Right atrium auricular region (tissue), 2 donors: ENCODE measurements around the gene KMT2C. TPM values are rescaled to one million over a fixed set of nuclear protein-coding genes. Genes with fewer than 3 reads are reported as not detected.
"Not testable (repeated sequence)": the region's sequence is repeated elsewhere in the genome, so short reads cannot be mapped to it uniquely, and the experiment has no call there.

Source experiments
- DNase-seq: peaks from one replicate; pipeline ENCODE4 v3.0.0-alpha.2; 2019; ENCODE audit warnings: low spot score
- H3K27ac ChIP-seq, 2 donors: fragments of 200-600 bp; sonication (generic); 1 replicate in 1 of 2; 2 replicates in 1 of 2; pipeline ENCODE4 v1.5.1; 2016 to 2019
- H3K27me3 ChIP-seq, 2 donors: fragments of 200-600 bp; sonication (generic); one replicate each; pipeline versions ENCODE4 v1.5.1 to v1.6.0; 2017 to 2019
- H3K36me3 ChIP-seq: fragments of 200-600 bp; sonication (generic); one replicate; pipeline ENCODE4 v1.5.1; 2016
- H3K4me1 ChIP-seq, 2 donors: fragments of 200-600 bp; sonication (generic); one replicate each; pipeline versions ENCODE4 v1.5.1 to v1.6.0; 2017 to 2019
- H3K4me3 ChIP-seq, 2 donors: fragments of 200-600 bp; sonication (generic); 1 replicate in 1 of 2; 2 replicates in 1 of 2; pipeline ENCODE4 v1.5.1; 2017 to 2019; ENCODE audit warnings: mild to moderate bottlenecking in 1 of 2, moderate library complexity in 1 of 2
- H3K9me3 ChIP-seq, 2 donors: fragments of 200-600 bp; sonication (generic); one replicate each; pipeline ENCODE4 v1.5.1; 2019
- total RNA-seq, 2 donors: library from RNA; depleted of rRNA; stranded (reverse); fragments of >200 nt; gene quantifications; one replicate each; pipeline ENCODE4 v1.1.0, GENCODE V29; 2016
- TF ChIP-seq, protein P1 (sequence below), 2 donors: fragments of 200-600 bp; sonication (generic); IDR thresholded peaks; one replicate each; pipeline ENCODE4 v1.5.1; 2019; ENCODE audit warnings: antibody characterized with exemption in 2 of 2

Gene KMT2C
- total RNA-seq, 2 donors from 2014 or later: 36.5 to 37.3 TPM

DNA sequence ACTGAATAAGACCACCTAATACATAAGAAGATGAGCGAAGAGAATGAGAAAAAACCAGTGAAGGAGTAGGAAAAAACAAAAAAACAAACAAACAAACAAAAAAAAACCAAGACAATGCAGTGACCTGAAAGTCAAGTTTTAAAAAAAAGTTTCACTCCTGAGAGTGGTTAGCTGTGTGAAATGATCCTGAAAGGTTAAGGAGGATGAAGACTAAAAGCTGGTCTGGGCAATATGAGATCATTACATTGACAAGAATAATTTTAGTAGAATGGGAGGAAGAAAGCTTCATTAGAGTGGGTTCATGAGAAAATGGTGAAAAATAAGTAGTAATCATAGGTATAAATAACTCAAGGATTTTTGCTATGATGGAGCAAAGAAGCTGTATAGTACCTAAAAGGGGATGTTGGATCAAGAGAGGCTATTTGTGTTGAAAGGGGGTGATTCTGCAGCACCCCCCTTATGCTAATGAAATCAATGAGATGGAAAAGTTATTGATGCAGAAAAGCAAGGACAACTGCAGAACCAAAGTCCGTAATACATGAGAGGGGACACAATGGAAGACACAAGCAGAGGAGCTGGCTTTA, 80.2 kb downstream of the KMT2C start:
- Histone ChIP-seq H3K36me3 (no peaks in the 10 kb centered on the region), H3K4me1 (no peaks in the 10 kb centered on the region), H3K9me3 (no peaks in the 10 kb centered on the region), H3K4me3 (no peak overlapping the region), H3K27ac (no peak overlapping the region), H3K27me3 (no peaks in the 10 kb centered on the region)
- TF ChIP-seq, protein P1, sequence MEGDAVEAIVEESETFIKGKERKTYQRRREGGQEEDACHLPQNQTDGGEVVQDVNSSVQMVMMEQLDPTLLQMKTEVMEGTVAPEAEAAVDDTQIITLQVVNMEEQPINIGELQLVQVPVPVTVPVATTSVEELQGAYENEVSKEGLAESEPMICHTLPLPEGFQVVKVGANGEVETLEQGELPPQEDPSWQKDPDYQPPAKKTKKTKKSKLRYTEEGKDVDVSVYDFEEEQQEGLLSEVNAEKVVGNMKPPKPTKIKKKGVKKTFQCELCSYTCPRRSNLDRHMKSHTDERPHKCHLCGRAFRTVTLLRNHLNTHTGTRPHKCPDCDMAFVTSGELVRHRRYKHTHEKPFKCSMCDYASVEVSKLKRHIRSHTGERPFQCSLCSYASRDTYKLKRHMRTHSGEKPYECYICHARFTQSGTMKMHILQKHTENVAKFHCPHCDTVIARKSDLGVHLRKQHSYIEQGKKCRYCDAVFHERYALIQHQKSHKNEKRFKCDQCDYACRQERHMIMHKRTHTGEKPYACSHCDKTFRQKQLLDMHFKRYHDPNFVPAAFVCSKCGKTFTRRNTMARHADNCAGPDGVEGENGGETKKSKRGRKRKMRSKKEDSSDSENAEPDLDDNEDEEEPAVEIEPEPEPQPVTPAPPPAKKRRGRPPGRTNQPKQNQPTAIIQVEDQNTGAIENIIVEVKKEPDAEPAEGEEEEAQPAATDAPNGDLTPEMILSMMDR (IDR thresholded peaks at IDR 0.05): no peak
- DNase-seq: no peak

DNA sequence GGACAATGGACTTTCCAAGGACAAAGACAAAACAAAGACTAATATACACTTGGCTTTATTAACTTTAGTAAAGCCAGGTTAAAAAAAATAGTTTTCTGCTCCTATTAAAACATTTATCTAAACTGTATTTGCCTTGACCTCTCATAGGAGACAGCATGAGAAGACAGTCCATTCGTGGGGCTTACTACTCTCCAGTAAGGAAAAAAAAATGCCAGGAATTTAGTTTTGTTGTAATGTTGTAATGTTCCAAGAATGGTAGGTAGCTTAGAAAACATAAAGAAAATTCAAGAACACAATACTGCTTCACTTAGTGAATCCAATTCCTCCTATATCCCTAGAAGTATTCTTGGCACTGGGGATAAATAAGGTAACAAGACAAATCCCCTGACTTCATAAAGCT, 81.7 kb downstream of the KMT2C start:
- DNase-seq: no peak
- H3K4me3 ChIP-seq: no peak overlapping the region
- H3K27ac ChIP-seq: no peak overlapping the region
- TF ChIP-seq, protein P1 (IDR thresholded peaks at IDR 0.05): no peak
- H3K36me3 ChIP-seq: peaks cover 3% of the 10 kb centered on the region
- no peaks in the 10 kb centered on the region for H3K9me3 ChIP-seq
- H3K27me3 ChIP-seq: no peaks in the 10 kb centered on the region
- no peaks in the 10 kb centered on the region for H3K4me1 ChIP-seq

DNA sequence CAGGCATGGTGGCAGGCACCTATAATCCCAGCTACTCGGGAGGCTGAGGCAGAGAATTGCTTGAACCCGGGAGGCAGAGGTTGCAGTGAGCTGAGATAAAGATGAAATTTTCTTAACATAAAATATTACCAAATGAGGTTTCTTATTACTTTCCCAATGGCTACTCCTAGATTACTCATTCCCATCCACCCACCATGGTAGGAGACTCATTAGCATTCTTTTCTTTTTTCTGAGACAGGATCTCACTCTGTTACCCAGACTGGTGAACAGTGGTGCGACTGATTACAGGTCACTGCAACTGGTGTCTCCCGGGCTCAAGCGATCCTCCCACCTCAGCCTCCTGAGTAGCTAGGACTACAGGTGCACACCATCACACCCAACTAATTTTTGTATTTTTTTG, 82.5 kb downstream of the KMT2C start:
- not testable (repeated sequence) for H3K36me3 ChIP-seq, H3K4me1 ChIP-seq, H3K27ac ChIP-seq, H3K27me3 ChIP-seq, DNase-seq, H3K4me3 ChIP-seq, H3K9me3 ChIP-seq

DNA sequence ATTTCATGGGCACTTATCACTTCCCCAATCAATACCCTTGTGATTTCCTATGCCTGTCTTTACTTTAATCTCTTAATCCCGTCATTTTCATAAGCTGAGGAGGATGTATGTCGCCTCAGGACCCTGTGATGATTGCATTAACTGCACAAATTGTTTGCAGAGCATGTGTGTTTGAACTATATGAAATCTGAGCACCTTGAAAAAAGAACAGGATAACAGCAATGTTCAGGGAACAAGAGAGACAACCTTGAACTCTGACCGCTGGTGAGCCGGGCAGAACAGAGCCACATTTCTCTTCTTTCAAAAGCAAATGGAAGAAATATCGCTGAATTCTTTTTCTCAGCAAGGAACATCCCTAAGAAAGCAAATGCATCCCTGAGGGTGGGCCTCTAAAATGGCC, 84.1 kb downstream of the KMT2C start:
- H3K27me3 ChIP-seq, H3K4me3 ChIP-seq, H3K27ac ChIP-seq, H3K4me1 ChIP-seq, DNase-seq: not testable (repeated sequence)
- peaks cover 13% of the 10 kb centered on the region for H3K36me3 ChIP-seq
- H3K9me3 ChIP-seq: peaks cover 0 to 18% of the 10 kb centered on the region in 2 donors

DNA sequence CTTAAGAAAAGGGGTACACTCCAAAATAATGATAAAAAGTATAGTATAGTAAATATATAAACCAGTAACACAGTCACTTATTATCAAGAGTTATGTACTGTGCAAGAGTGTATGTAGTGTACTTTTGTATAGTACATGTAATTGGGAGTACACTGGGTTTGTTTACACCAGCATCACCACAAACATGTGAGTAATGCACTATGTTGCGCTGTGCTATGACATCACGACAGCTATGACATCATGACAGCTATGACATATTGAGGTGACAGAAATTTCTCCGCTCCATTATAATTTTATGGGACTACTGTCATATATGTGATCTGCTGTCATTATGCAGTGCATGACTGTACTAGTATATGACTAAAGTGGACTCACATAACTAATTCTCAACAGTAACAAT, 84.6 kb downstream of the KMT2C start:
- Histone ChIP-seq H3K4me3 (no peak overlapping the region), H3K9me3 (peaks cover 0 to 18% of the 10 kb centered on the region in 2 donors), H3K36me3 (peaks cover 13% of the 10 kb centered on the region), H3K27ac (no peak overlapping the region), H3K4me1 (no peaks in the 10 kb centered on the region), H3K27me3 (no peaks in the 10 kb centered on the region)
- TF ChIP-seq, protein P1 (IDR thresholded peaks at IDR 0.05): no peak
- DNase-seq: no peak

DNA sequence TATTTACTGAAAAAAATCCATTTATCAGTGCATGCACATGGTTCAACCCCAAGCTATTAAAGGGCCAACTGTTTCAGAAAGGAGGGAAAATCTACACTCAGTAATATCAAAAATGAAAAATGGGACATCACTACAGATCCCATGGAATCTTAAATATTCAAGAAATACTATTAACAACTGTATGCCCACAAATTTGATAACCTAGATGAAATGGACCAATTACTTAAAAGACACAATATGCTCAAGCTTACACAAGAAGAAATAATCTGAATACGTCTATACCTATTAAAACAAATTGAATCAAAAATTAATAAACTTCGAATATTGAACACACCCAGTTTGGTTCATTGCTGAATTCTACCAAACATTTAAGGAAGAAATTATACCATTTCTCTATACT, 87.9 kb downstream of the KMT2C start:
- H3K4me1 ChIP-seq: no peaks in the 10 kb centered on the region
- no peak for DNase-seq
- TF ChIP-seq, protein P1 (IDR thresholded peaks at IDR 0.05): no peak
- peaks cover 0 to 18% of the 10 kb centered on the region in 2 donors for H3K9me3 ChIP-seq
- H3K36me3 ChIP-seq: peaks cover 13% of the 10 kb centered on the region
- H3K4me3 ChIP-seq: no peak overlapping the region
- H3K27me3 ChIP-seq: no peaks in the 10 kb centered on the region
- no peak overlapping the region for H3K27ac ChIP-seq

DNA sequence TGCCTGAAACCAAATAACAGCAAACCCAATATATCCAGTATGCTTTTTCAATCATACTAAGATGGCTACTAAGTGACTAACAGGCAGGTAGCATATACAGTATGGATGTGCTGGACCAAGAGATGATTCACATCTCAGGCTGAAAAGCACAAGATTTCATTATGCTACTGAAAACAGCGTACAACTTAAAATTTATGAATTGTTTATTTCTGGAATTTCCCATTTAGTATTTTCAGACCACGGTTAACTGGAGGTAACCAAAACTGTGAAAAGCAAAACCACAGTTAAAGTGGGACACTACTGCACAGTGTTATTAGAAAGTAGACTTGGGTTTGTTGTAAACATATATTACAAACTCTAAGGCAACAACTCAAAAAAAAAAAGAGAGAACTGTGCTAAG, 91.5 kb downstream of the KMT2C start:
- peaks cover 0 to 11% of the 10 kb centered on the region in 2 donors for H3K4me1 ChIP-seq
- no peak overlapping the region for H3K27ac ChIP-seq
- H3K36me3 ChIP-seq: peaks cover 11% of the 10 kb centered on the region
- no peaks in the 10 kb centered on the region for H3K27me3 ChIP-seq
- no peak overlapping the region for H3K4me3 ChIP-seq
- TF ChIP-seq, protein P1 (IDR thresholded peaks at IDR 0.05): no peak
- H3K9me3 ChIP-seq: peaks cover 0 to 18% of the 10 kb centered on the region in 2 donors
- DNase-seq: no peak
